HG02610 (cell line): ENCODE data around the gene FABP3.

Experiments used
- ATAC-seq: cut with Tn5 transposase; IDR thresholded peaks from one replicate; pipeline ENCODE4 v1.9.1; 2021; ENCODE audit warnings: mild to moderate bottlenecking, moderate library complexity; ENCODE audit not compliant: unreplicated experiment

FABP3 gene

GRCh38 chr1:31373897-31374486, 1.1 kb upstream of the FABP3 start:
- no peak for ATAC-seq

GRCh38 chr1:31372751-31373055, 173 bp downstream of the FABP3 start:
- ATAC-seq = no peak

GRCh38 chr1:31372051-31372450, 825 bp downstream of the FABP3 start:
- ATAC-seq = no peak

- no peak for ATAC-seq
Measured at GRCh38 chr1:31371121-31371959, 1.5 kb downstream of the FABP3 start.

- no peak for ATAC-seq
Measured at GRCh38 chr1:31370565-31370964, 2.3 kb downstream of the FABP3 start.

- no peak for ATAC-seq
Measured at GRCh38 chr1:31370021-31370420, 2.9 kb downstream of the FABP3 start.

GRCh38 chr1:31368611-31369107, 4.2 kb downstream of the FABP3 start:
- no peak for ATAC-seq

- ATAC-seq = no peak
Measured at GRCh38 chr1:31366796-31367195, 6.1 kb downstream of the FABP3 start.

- no peak for ATAC-seq
Measured at GRCh38 chr1:31364561-31365250, 8.2 kb downstream of the FABP3 start.

- no peak for ATAC-seq
Measured at GRCh38 chr1:31362032-31362431, 10.8 kb downstream of the FABP3 start.

- no peak for ATAC-seq
Measured at GRCh38 chr1:31361607-31362006, 11.3 kb downstream of the FABP3 start.

GRCh38 chr1:31356427-31356826, 16.4 kb downstream of the FABP3 start:
- no peak for ATAC-seq

GRCh38 chr1:31354283-31354682, 18.6 kb downstream of the FABP3 start:
- no peak for ATAC-seq

- ATAC-seq = no peak
Measured at GRCh38 chr1:31348449-31348848, 24.4 kb downstream of the FABP3 start.

GRCh38 chr1:31346785-31347184, 26.1 kb downstream of the FABP3 start:
- no peak for ATAC-seq

GRCh38 chr1:31345635-31346034, 27.2 kb downstream of the FABP3 start:
- ATAC-seq = no peak

GRCh38 chr1:31344503-31344902, 28.4 kb downstream of the FABP3 start:
- ATAC-seq = no peak

- ATAC-seq = no peak
Measured at GRCh38 chr1:31336687-31337467, 36.0 kb downstream of the FABP3 start.

GRCh38 chr1:31335007-31335406, 37.9 kb downstream of the FABP3 start:
- ATAC-seq = no peak

GRCh38 chr1:31327381-31327780, 45.5 kb downstream of the FABP3 start:
- ATAC-seq = no peak

GRCh38 chr1:31326461-31326860, 46.4 kb downstream of the FABP3 start:
- no peak for ATAC-seq
